GM19351 (cell line): ENCODE measurements around the gene MGAT5.

ENCODE experiments used
- ATAC-seq: cut with Tn5 transposase; IDR thresholded peaks from one replicate; pipeline ENCODE4 v1.9.1; 2021; ENCODE audit warnings: mild to moderate bottlenecking, moderate library complexity; ENCODE audit not compliant: unreplicated experiment

MGAT5 gene

GRCh38 chr2:134491022-134491421 lies 237.2 kb downstream of the MGAT5 start:
- ATAC-seq: no peak

- ATAC-seq: no peak
Observed at GRCh38 chr2:134491771-134492441, 238.0 kb downstream of the MGAT5 start.

GRCh38 chr2:134493797-134494196 lies 239.9 kb downstream of the MGAT5 start:
- ATAC-seq: no peak

DNA sequence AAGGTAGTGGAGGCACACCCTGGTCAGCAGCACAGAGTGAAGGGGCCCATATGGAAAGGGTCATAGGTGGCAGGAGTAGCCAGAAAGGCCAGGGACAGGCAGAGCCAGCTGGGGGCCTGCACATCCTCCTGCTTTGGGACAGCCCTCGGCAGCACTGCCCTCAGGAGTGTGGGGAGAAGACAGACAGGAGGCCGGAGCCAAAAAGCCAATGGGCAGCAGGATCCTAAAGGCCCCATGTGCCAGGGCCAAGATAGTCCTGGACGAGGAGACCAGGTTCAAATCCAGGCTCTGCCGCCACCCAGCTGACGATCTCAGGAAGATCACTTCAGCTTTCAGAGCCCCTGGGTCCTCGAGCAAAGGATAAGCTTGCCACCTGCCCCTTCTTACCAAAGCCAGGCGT lies 244.8 kb downstream of the MGAT5 start:
- ATAC-seq: no peak

DNA sequence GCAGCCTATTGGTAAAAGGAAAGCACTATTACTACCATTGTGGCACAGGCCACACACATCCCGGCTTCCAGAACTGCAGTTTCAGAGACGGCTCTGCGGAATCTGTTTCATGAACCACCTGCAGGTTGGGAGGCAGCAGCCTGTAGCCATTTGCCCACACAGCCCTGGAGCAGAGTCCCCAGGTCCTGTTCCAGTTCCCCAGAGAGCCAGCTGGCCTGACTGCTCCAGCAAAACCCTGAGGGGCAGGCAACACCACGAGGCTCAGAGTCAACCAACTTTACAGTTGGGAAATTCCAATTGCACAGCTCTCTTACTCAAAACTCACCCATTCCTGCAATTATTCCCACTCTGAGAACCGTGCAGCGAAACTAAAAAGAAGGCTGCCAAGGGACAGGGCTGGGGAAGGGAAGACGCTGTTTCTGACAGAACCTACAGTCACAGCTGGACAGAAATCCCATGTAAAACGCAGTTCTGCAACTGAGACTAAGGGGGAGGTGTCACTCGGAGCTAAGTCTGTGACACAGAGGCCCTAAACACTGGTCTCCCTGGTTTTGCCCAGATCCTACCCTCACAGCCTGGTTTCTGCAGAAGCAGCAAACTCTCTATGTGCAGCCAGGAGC lies 245.5 kb downstream of the MGAT5 start:
- ATAC-seq: no peak

DNA sequence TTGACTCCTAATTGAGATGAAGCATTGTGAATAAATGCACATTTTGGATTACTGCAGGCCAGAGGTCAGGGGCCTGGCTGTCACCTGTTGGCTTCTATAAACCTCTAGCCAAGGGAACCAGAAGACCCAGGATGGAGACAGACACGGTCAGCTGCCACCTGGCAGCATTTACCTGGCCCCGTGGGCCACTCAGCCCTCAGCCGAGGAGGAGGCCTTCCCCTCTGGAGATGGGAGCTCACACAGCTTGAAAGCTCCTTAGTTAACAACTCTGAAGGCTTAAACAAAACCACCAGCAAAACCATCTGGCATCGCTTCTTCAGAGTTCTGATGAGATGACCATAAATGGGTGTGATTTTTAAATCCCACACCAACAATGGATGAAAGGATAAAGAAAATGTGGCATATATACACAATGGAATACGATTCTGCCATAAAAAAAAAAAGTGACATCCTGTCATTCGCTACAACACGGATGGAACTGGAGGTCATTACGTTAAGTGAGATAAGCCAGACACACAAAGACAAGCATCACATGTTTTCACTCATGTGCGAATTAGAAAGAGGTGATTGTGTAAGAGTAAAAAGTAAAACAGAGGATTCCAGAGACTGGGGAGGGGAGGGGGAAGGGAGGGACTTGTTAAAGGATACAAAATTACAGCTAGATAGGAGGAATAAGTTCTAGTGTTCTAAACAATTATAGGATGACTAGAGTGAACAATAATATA lies 246.5 kb downstream of the MGAT5 start:
- no peak for ATAC-seq

DNA sequence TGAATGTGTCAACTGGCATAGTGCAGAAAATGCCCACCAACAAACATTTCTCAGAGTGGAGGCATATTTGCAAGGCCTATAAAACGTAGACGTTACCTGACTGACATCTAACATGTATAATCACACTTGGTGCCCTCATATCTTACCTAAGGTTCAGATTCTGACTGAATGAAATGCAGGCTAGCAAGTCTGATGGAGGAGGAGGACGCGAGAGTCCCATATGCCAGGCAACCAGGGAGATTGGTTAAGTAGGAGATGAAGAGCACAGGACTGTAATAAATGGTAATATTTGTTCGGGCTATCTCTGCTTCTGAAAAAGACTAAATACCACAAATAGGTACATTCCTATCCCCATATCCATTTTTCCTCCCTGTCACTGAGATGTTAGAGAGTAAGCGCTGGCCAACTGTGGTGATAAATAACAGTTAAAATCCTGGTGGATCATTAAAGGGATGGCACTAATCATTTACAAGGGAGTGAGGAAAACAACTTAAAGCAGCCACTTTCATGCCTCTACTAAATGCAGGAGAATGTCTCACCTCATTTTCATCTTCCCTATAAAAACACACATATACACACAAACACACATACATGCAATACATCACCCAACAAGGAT lies 247.7 kb downstream of the MGAT5 start:
- no peak for ATAC-seq

GRCh38 chr2:134502104-134502503 lies 248.2 kb downstream of the MGAT5 start:
- ATAC-seq: no peak
